Non-pigmented ciliary epithelial cell (primary cell): ENCODE data around the gene SEMA6D.

ENCODE experiments used
- DNase-seq: peaks from one replicate; pipeline ENCODE4 v3.0.0-alpha.2; 2010; ENCODE audit warnings: low read depth

SEMA6D gene

GRCh38 chr15:47717036-47717612 lies at the start of gene SEMA6D:
Gene SEMA6D, plus strand, starts transcription at chr15:47717505. Its CDS starts 42,294 bp downstream, at chr15:47759799.
- no peak for DNase-seq

- DNase-seq: no peak
These were observed 48.1 kb upstream of the SEMA6D start for GRCh38 chr15:47669221-47669620.

GRCh38 chr15:47670365-47670764 lies 46.9 kb upstream of the SEMA6D start:
- no peak for DNase-seq

- no peak for DNase-seq
These were observed 44.0 kb upstream of the SEMA6D start for GRCh38 chr15:47673232-47673761.

GRCh38 chr15:47674586-47675232 lies 42.6 kb upstream of the SEMA6D start:
- DNase-seq: no peak

GRCh38 chr15:47675735-47676134 lies 41.6 kb upstream of the SEMA6D start:
- DNase-seq: no peak

- no peak for DNase-seq
These were observed 39.3 kb upstream of the SEMA6D start for GRCh38 chr15:47678040-47678439.

GRCh38 chr15:47682661-47683060 lies 34.6 kb upstream of the SEMA6D start:
- DNase-seq: no peak

GRCh38 chr15:47685141-47685870 lies 32.0 kb upstream of the SEMA6D start:
- DNase-seq: no peak

GRCh38 chr15:47688573-47689086 lies 28.7 kb upstream of the SEMA6D start:
- DNase-seq: no peak

- DNase-seq: no peak
These were observed 27.6 kb upstream of the SEMA6D start for GRCh38 chr15:47689660-47690059.

- no peak for DNase-seq
These were observed 25.4 kb upstream of the SEMA6D start for GRCh38 chr15:47691882-47692281.

- no peak for DNase-seq
These were observed 21.0 kb upstream of the SEMA6D start for GRCh38 chr15:47696351-47696750.

GRCh38 chr15:47705281-47705997 lies 11.9 kb upstream of the SEMA6D start:
- DNase-seq: no peak

GRCh38 chr15:47707391-47707790 lies 9.9 kb upstream of the SEMA6D start:
- DNase-seq: no peak

- no peak for DNase-seq
These were observed 8.9 kb upstream of the SEMA6D start for GRCh38 chr15:47708161-47708980.

GRCh38 chr15:47711655-47712054 lies 5.7 kb upstream of the SEMA6D start:
- DNase-seq: no peak

GRCh38 chr15:47715402-47715801 lies 1.9 kb upstream of the SEMA6D start:
- no peak for DNase-seq

GRCh38 chr15:47715856-47716445 lies 1.4 kb upstream of the SEMA6D start:
- DNase-seq: no peak

GRCh38 chr15:47716516-47716915 lies 789 bp upstream of the SEMA6D start:
- DNase-seq: no peak
